HEK293 (cell line): ENCODE results near the gene ABCB9.

Source experiments
- BCL11A ChIP-seq: fragments of 450-650 bp; formaldehyde crosslinking; IDR thresholded peaks from 2 replicates; pipeline ENCODE4 v1.5.1; 2016; ENCODE audit warnings: low read depth, missing biosample characterization, missing genetic modification characterization
- BCL11B ChIP-seq: fragments of 450-650 bp; formaldehyde crosslinking; IDR thresholded peaks from 2 replicates; pipeline ENCODE4 v1.5.1; 2016; ENCODE audit warnings: low read depth, missing biosample characterization, missing genetic modification characterization
- GFI1B ChIP-seq: fragments of 450-650 bp; formaldehyde crosslinking; IDR thresholded peaks from 2 replicates; pipeline ENCODE4 v1.5.1; 2016; ENCODE audit warnings: missing biosample characterization, missing genetic modification characterization
- KLF9 ChIP-seq: fragments of 450-650 bp; formaldehyde crosslinking; IDR thresholded peaks from 2 replicates; pipeline ENCODE4 v1.5.1; 2016; ENCODE audit warnings: missing biosample characterization, missing genetic modification characterization, low read depth
- SALL2 ChIP-seq: fragments of 450-650 bp; formaldehyde crosslinking; IDR thresholded peaks from 2 replicates; pipeline ENCODE4 v1.5.0; 2017; ENCODE audit warnings: missing biosample characterization, mild to moderate bottlenecking, missing genetic modification characterization, borderline replicate concordance
- SP7 ChIP-seq: fragments of 450-650 bp; formaldehyde crosslinking; IDR thresholded peaks from 2 replicates; pipeline ENCODE4 v1.5.1; 2016; ENCODE audit warnings: missing biosample characterization, missing genetic modification characterization
- ZBTB20 ChIP-seq: fragments of 450-650 bp; formaldehyde crosslinking; IDR thresholded peaks from 2 replicates; pipeline ENCODE4 v1.5.1; 2016; ENCODE audit warnings: missing biosample characterization, missing genetic modification characterization
- ZBTB48 ChIP-seq: fragments of 450-650 bp; formaldehyde crosslinking; IDR thresholded peaks from 2 replicates; pipeline ENCODE4 v1.5.1; 2016; ENCODE audit warnings: missing biosample characterization, missing genetic modification characterization
- ZEB2 ChIP-seq: fragments of 450-650 bp; formaldehyde crosslinking; IDR thresholded peaks from 2 replicates; pipeline ENCODE4 v1.5.1; 2016; ENCODE audit warnings: missing biosample characterization, missing genetic modification characterization
- ZNF16 ChIP-seq: fragments of 450-650 bp; formaldehyde crosslinking; IDR thresholded peaks from 2 replicates; pipeline ENCODE4 v1.5.1; 2016; ENCODE audit warnings: low read depth, missing biosample characterization, missing genetic modification characterization
- ZNF324 ChIP-seq: fragments of 450-650 bp; formaldehyde crosslinking; IDR thresholded peaks from 2 replicates; pipeline ENCODE4 v1.5.1; 2016; ENCODE audit warnings: missing biosample characterization, missing genetic modification characterization
- ZNF37A ChIP-seq: fragments of 450-650 bp; IDR thresholded peaks from 2 replicates; pipeline ENCODE4 v1.5.1; 2018; ENCODE audit warnings: missing biosample characterization, missing genetic modification characterization
- ZNF530 ChIP-seq: fragments of 450-650 bp; formaldehyde crosslinking; IDR thresholded peaks from 2 replicates; pipeline ENCODE4 v1.5.1; 2016; ENCODE audit warnings: low read depth, missing biosample characterization, missing genetic modification characterization
- ZNF571 ChIP-seq: fragments of 450-650 bp; formaldehyde crosslinking; IDR thresholded peaks from 2 replicates; pipeline ENCODE4 v1.5.0; 2017; ENCODE audit warnings: missing biosample characterization, missing genetic modification characterization
- ZNF626 ChIP-seq: fragments of 450-650 bp; sonication (Bioruptor Pico); formaldehyde crosslinking; IDR thresholded peaks from 2 replicates; pipeline ENCODE4 v1.5.1; 2018; ENCODE audit warnings: missing biosample characterization, missing genetic modification characterization, inconsistent platforms
- ZNF629 ChIP-seq: fragments of 450-650 bp; formaldehyde crosslinking; IDR thresholded peaks from 2 replicates; pipeline ENCODE4 v1.5.1; 2017; ENCODE audit warnings: missing biosample characterization, missing genetic modification characterization
- ZNF677 ChIP-seq: fragments of 450-650 bp; IDR thresholded peaks from 2 replicates; pipeline ENCODE4 v1.5.0; 2018; ENCODE audit warnings: missing biosample characterization, mild to moderate bottlenecking, missing genetic modification characterization, moderate library complexity
- ZNF701 ChIP-seq: fragments of 450-650 bp; formaldehyde crosslinking; IDR thresholded peaks from 2 replicates; pipeline ENCODE4 v1.5.1; 2016; ENCODE audit warnings: missing biosample characterization, missing genetic modification characterization
- ZNF768 ChIP-seq: fragments of 450-650 bp; formaldehyde crosslinking; IDR thresholded peaks from 2 replicates; pipeline ENCODE4 v1.5.1; 2018; ENCODE audit warnings: missing biosample characterization, mild to moderate bottlenecking, missing genetic modification characterization
- ZNF830 ChIP-seq: fragments of 450-650 bp; IDR thresholded peaks from 2 replicates; pipeline ENCODE4 v1.5.0; 2018; ENCODE audit warnings: missing biosample characterization, missing genetic modification characterization, low read depth, mild to moderate bottlenecking, moderate library complexity
- ZNF843 ChIP-seq: fragments of 450-650 bp; formaldehyde crosslinking; IDR thresholded peaks from 2 replicates; pipeline ENCODE4 v1.5.1; 2016; ENCODE audit warnings: missing biosample characterization, missing genetic modification characterization
- TF ChIP-seq, protein P1 (sequence below): fragments of 450-650 bp; formaldehyde crosslinking; IDR thresholded peaks from 2 replicates; pipeline ENCODE4 v1.5.1; 2017; ENCODE audit warnings: missing biosample characterization, missing genetic modification characterization
- TF ChIP-seq, protein P2 (sequence below): fragments of 450-650 bp; formaldehyde crosslinking; IDR thresholded peaks from 2 replicates; pipeline ENCODE4 v1.5.0; 2017; ENCODE audit warnings: missing biosample characterization, missing genetic modification characterization, borderline replicate concordance
- TF ChIP-seq, protein P3 (sequence below): fragments of 450-650 bp; formaldehyde crosslinking; conservative IDR thresholded peaks from 2 replicates; pipeline ENCODE4 v1.5.1; 2016; ENCODE audit warnings: low read depth, missing biosample characterization, missing genetic modification characterization
- TF ChIP-seq, protein P4 (sequence below): fragments of 450-650 bp; formaldehyde crosslinking; IDR thresholded peaks from 2 replicates; pipeline ENCODE4 v1.5.1; 2017; ENCODE audit warnings: missing biosample characterization, missing genetic modification characterization
- TF ChIP-seq, protein P5 (sequence below): fragments of 450-650 bp; formaldehyde crosslinking; IDR thresholded peaks from 2 replicates; pipeline ENCODE4 v1.5.1; 2016; ENCODE audit warnings: missing biosample characterization, missing genetic modification characterization

Gene ABCB9

DNA sequence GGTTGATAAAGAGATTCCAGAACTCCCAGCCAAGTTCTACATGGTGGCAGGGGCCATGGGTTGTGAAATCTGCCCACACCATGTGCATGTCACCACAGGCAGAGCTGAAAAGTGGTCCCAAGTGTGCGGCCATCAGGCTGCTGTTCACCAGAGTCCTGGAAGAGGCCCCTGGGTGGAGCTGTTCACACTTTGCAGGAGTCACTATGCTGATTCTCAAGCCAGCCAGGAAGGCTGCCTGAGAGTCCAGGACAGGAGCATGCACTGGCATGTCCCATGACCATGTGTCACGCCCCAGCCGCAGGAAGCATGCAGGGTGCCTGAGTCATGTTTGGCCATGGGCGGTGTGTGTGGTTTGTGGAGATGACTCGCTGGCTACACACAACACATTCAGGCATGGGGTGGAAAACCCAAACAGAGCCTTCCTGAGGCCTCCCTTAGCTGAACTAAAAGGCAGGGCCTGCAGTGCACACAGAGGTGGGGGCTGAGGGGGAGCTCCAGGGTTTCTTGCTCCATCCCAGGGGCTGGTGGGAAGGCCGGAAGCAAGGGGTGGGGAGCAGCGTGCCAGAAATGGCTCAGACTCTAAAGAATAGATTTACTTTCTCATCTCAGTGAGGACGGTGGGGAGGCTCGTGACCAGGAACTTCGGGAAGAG, 19.4 kb downstream of the ABCB9 start (continued):
- TF ChIP-seq, protein P1, sequence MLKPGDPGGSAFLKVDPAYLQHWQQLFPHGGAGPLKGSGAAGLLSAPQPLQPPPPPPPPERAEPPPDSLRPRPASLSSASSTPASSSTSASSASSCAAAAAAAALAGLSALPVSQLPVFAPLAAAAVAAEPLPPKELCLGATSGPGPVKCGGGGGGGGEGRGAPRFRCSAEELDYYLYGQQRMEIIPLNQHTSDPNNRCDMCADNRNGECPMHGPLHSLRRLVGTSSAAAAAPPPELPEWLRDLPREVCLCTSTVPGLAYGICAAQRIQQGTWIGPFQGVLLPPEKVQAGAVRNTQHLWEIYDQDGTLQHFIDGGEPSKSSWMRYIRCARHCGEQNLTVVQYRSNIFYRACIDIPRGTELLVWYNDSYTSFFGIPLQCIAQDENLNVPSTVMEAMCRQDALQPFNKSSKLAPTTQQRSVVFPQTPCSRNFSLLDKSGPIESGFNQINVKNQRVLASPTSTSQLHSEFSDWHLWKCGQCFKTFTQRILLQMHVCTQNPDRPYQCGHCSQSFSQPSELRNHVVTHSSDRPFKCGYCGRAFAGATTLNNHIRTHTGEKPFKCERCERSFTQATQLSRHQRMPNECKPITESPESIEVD (tag by site-specific recombination): no peak
- TF ChIP-seq ZEB2 (tag by site-specific recombination) (peak; percentile 65; the same call in 1 of the 2 replicates), ZNF324 (tag by site-specific recombination) (no peak), GFI1B (no peak), KLF9 (tag by site-specific recombination) (peak; percentile 63; the same call in 1 of the 2 replicates), SALL2 (tag by site-specific recombination) (no peak), BCL11A (tag by site-specific recombination) (peak; percentile 64), ZNF626 (no peak), ZNF530 (tag by site-specific recombination) (no peak), ZNF629 (tag by site-specific recombination) (peak; percentile 81), BCL11B (tag by site-specific recombination) (no peak), ZNF701 (tag by site-specific recombination) (no peak), ZNF843 (tag by site-specific recombination) (no peak), ZNF16 (tag by site-specific recombination) (no peak), ZBTB48 (tag by site-specific recombination) (peak; percentile 44; the same call in 1 of the 2 replicates), ZNF37A (tag by site-specific recombination) (no peak), ZNF768 (tag by site-specific recombination) (0 out of 2 replicates have a peak, but pooled peaks have one; percentile 25), ZBTB20 (tag by site-specific recombination) (peak; percentile 67), ZNF571 (tag by site-specific recombination) (no peak), ZNF830 (no peak), ZNF677 (no peak), SP7 (tag by site-specific recombination) (peak; percentile 88)
- TF ChIP-seq, protein P2, sequence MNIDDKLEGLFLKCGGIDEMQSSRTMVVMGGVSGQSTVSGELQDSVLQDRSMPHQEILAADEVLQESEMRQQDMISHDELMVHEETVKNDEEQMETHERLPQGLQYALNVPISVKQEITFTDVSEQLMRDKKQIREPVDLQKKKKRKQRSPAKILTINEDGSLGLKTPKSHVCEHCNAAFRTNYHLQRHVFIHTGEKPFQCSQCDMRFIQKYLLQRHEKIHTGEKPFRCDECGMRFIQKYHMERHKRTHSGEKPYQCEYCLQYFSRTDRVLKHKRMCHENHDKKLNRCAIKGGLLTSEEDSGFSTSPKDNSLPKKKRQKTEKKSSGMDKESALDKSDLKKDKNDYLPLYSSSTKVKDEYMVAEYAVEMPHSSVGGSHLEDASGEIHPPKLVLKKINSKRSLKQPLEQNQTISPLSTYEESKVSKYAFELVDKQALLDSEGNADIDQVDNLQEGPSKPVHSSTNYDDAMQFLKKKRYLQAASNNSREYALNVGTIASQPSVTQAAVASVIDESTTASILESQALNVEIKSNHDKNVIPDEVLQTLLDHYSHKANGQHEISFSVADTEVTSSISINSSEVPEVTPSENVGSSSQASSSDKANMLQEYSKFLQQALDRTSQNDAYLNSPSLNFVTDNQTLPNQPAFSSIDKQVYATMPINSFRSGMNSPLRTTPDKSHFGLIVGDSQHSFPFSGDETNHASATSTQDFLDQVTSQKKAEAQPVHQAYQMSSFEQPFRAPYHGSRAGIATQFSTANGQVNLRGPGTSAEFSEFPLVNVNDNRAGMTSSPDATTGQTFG (tag by site-specific recombination): no peak
- TF ChIP-seq, protein P3, sequence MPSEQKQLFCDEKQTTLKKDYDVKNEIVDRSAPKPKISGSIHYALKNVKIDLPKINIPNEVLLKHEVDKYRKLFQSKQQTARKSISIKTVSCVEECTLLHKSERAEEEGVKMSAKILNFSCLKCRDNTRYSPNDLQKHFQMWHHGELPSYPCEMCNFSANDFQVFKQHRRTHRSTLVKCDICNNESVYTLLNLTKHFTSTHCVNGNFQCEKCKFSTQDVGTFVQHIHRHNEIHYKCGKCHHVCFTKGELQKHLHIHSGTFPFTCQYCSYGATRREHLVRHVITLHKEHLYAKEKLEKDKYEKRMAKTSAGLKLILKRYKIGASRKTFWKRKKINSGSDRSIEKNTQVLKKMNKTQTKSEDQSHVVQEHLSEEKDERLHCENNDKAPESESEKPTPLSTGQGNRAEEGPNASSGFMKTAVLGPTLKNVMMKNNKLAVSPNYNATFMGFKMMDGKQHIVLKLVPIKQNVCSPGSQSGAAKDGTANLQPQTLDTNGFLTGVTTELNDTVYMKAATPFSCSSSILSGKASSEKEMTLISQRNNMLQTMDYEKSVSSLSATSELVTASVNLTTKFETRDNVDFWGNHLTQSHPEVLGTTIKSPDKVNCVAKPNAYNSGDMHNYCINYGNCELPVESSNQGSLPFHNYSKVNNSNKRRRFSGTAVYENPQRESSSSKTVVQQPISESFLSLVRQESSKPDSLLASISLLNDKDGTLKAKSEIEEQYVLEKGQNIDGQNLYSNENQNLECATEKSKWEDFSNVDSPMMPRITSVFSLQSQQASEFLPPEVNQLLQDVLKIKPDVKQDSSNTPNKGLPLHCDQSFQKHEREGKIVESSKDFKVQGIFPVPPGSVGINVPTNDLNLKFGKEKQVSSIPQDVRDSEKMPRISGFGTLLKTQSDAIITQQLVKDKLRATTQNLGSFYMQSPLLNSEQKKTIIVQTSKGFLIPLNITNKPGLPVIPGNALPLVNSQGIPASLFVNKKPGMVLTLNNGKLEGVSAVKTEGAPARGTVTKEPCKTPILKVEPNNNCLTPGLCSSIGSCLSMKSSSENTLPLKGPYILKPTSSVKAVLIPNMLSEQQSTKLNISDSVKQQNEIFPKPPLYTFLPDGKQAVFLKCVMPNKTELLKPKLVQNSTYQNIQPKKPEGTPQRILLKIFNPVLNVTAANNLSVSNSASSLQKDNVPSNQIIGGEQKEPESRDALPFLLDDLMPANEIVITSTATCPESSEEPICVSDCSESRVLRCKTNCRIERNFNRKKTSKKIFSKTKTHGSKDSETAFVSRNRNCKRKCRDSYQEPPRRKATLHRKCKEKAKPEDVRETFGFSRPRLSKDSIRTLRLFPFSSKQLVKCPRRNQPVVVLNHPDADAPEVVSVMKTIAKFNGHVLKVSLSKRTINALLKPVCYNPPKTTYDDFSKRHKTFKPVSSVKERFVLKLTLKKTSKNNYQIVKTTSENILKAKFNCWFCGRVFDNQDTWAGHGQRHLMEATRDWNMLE (tag by site-specific recombination): no peak
- TF ChIP-seq, protein P4, sequence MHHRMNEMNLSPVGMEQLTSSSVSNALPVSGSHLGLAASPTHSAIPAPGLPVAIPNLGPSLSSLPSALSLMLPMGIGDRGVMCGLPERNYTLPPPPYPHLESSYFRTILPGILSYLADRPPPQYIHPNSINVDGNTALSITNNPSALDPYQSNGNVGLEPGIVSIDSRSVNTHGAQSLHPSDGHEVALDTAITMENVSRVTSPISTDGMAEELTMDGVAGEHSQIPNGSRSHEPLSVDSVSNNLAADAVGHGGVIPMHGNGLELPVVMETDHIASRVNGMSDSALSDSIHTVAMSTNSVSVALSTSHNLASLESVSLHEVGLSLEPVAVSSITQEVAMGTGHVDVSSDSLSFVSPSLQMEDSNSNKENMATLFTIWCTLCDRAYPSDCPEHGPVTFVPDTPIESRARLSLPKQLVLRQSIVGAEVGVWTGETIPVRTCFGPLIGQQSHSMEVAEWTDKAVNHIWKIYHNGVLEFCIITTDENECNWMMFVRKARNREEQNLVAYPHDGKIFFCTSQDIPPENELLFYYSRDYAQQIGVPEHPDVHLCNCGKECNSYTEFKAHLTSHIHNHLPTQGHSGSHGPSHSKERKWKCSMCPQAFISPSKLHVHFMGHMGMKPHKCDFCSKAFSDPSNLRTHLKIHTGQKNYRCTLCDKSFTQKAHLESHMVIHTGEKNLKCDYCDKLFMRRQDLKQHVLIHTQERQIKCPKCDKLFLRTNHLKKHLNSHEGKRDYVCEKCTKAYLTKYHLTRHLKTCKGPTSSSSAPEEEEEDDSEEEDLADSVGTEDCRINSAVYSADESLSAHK (tag by site-specific recombination): no peak
- TF ChIP-seq, protein P5, sequence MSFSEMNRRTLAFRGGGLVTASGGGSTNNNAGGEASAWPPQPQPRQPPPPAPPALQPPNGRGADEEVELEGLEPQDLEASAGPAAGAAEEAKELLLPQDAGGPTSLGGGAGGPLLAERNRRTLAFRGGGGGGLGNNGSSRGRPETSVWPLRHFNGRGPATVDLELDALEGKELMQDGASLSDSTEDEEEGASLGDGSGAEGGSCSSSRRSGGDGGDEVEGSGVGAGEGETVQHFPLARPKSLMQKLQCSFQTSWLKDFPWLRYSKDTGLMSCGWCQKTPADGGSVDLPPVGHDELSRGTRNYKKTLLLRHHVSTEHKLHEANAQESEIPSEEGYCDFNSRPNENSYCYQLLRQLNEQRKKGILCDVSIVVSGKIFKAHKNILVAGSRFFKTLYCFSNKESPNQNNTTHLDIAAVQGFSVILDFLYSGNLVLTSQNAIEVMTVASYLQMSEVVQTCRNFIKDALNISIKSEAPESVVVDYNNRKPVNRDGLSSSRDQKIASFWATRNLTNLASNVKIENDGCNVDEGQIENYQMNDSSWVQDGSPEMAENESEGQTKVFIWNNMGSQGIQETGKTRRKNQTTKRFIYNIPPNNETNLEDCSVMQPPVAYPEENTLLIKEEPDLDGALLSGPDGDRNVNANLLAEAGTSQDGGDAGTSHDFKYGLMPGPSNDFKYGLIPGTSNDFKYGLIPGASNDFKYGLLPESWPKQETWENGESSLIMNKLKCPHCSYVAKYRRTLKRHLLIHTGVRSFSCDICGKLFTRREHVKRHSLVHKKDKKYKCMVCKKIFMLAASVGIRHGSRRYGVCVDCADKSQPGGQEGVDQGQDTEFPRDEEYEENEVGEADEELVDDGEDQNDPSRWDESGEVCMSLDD (tag by site-specific recombination): no peak
